H1 (cell line): ENCODE results near the gene KRT23. TPM values are rescaled to one million over a fixed set of nuclear protein-coding genes. Genes with fewer than 3 reads are reported as not detected.

ENCODE experiments used
- CTCF ChIA-PET: fragments of 300-600 bp; sonication (Branson Sonifier 250); formaldehyde crosslinking; loops from one replicate; lab custom pipeline; 2021; ENCODE audit not compliant: partially characterized antibody; lab: Charles Lee
- POLR2A ChIA-PET: fragments of 300-600 bp; sonication (Branson Sonifier 250); formaldehyde crosslinking; loops from one replicate; lab custom pipeline; 2021; ENCODE audit warnings: inconsistent platforms; ENCODE audit not compliant: partially characterized antibody; lab: Charles Lee
- DNase-seq, 2 experiments: peaks; one replicate each; pipeline versions ENCODE4 v3.0.0 to v3.0.0-alpha.2; 2010 to 2022; ENCODE audit warnings: low spot score in 2 of 2, low read depth in 1 of 2, mixed read lengths in 1 of 2
- FAIRE-seq: peaks from 2 replicates; lab custom pipeline; 2011; peaks lifted over from hg19 to GRCh38; lab: Jason Lieb, UNC
- H2AFZ ChIP-seq: 2 replicates; pipeline ENCODE4 v1.8.1; 2012; ENCODE audit warnings: low read length, inconsistent platforms
- H2AK5ac ChIP-seq: 2 replicates; pipeline ENCODE4 v1.6.1; 2013; ENCODE audit warnings: low read depth, low read length
- H2BK120ac ChIP-seq: replicated peaks from 2 replicates; pipeline ENCODE3; 2013; ENCODE audit warnings: low read depth, low read length, inconsistent platforms
- H2BK12ac ChIP-seq: 2 replicates; pipeline ENCODE4 v1.6.1; 2013; ENCODE audit warnings: low read depth, low read length
- H2BK15ac ChIP-seq: 2 replicates; pipeline ENCODE4 v1.6.1; 2013; ENCODE audit warnings: low read length
- H2BK20ac ChIP-seq: 2 replicates; pipeline ENCODE4 v1.6.1; 2013; ENCODE audit warnings: low read length
- H2BK5ac ChIP-seq: 2 replicates; pipeline ENCODE4 v1.6.1; 2013; ENCODE audit warnings: low read depth, low read length
- H3K14ac ChIP-seq: 2 replicates; pipeline ENCODE4 v1.6.1; 2013; ENCODE audit warnings: inconsistent platforms; ENCODE audit not compliant: insufficient read length
- H3K18ac ChIP-seq: 2 replicates; pipeline ENCODE4 v1.6.1; 2013; ENCODE audit warnings: low read length; ENCODE audit errors: extremely low read depth
- H3K23ac ChIP-seq: 2 replicates; pipeline ENCODE4 v1.6.1; 2013; ENCODE audit warnings: inconsistent platforms; ENCODE audit not compliant: insufficient read length
- H3K23me2 ChIP-seq: 2 replicates; pipeline ENCODE4 v1.6.1; 2013; ENCODE audit warnings: low read depth, low read length
- H3K27ac ChIP-seq: 2 replicates; pipeline ENCODE4 v1.6.1; 2011; ENCODE audit warnings: low read depth, low read length, inconsistent platforms
- H3K27me3 ChIP-seq, 4 experiments: replicated peaks in 1 of 4; 1 replicate in 1 of 4; 2 replicates in 3 of 4; pipeline versions ENCODE4 v1.6.1 to v1.8.1; 2011 to 2013; ENCODE audit warnings: low read length in 3 of 4, mild to moderate bottlenecking in 3 of 4, inconsistent platforms in 2 of 4, mixed read lengths in 2 of 4, moderate library complexity in 1 of 4; ENCODE audit not compliant: control insufficient read depth in 3 of 4, insufficient read depth in 3 of 4; ENCODE audit errors: extremely low read depth in 1 of 4
- H3K36me3 ChIP-seq, 4 experiments: 2 replicates each; pipeline versions ENCODE4 v1.6.1 to v1.8.1; 2011 to 2013; ENCODE audit warnings: mild to moderate bottlenecking in 4 of 4, low read length in 3 of 4, moderate library complexity in 2 of 4, control low read depth in 1 of 4, inconsistent platforms in 1 of 4; ENCODE audit not compliant: insufficient read depth in 4 of 4, control insufficient read depth in 2 of 4
- H3K4ac ChIP-seq: replicated peaks from 2 replicates; pipeline ENCODE3; 2013; ENCODE audit warnings: low read length, low read depth, mixed read lengths, inconsistent platforms; ENCODE audit not compliant: insufficient read length
- H3K4me1 ChIP-seq, 4 experiments: replicated peaks in 1 of 4; 1 replicate in 1 of 4; 2 replicates in 3 of 4; pipeline versions ENCODE4 v1.6.1 to v1.8.1; 2011 to 2013; ENCODE audit warnings: low read length in 3 of 4, inconsistent platforms in 2 of 4, mixed read lengths in 1 of 4; ENCODE audit not compliant: insufficient read depth in 4 of 4, control insufficient read depth in 3 of 4
- H3K4me2 ChIP-seq, 2 experiments: 2 replicates each; pipeline versions ENCODE4 v1.6.1 to v1.8.1; 2011 to 2013; ENCODE audit warnings: low read depth in 2 of 2, low read length in 2 of 2, control low read depth in 1 of 2, inconsistent platforms in 1 of 2, mild to moderate bottlenecking in 1 of 2; ENCODE audit not compliant: insufficient read depth in 1 of 2
- H3K4me3 ChIP-seq, 4 experiments: fragments of 200-600, 300-600 bp in 1 of 4; sonication (generic), shearing (Covaris generic), sonication (Bioruptor Twin) in 1 of 4; 2 replicates each; pipeline versions ENCODE4 v1.5.1 to v1.8.1; 2011 to 2016; ENCODE audit warnings: low read length in 4 of 4, low read depth in 3 of 4, control low read depth in 2 of 4, inconsistent platforms in 2 of 4, mild to moderate bottlenecking in 2 of 4, mixed read lengths in 1 of 4, moderate library complexity in 1 of 4; ENCODE audit not compliant: insufficient read depth in 2 of 4; ENCODE audit errors: extremely low read depth in 1 of 4
- H3K56ac ChIP-seq: replicated peaks from 2 replicates; pipeline ENCODE3; 2013; ENCODE audit warnings: low read depth, mild to moderate bottlenecking, mixed read lengths, low read length, inconsistent platforms; ENCODE audit not compliant: insufficient read length
- H3K79me1 ChIP-seq: 2 replicates; pipeline ENCODE4 v1.6.1; 2013; ENCODE audit warnings: low read depth, low read length, control low read depth
- H3K79me2 ChIP-seq, 2 experiments: 2 replicates each; pipeline versions ENCODE4 v1.6.1 to v1.8.1; 2012 to 2013; ENCODE audit warnings: low read length in 2 of 2, mild to moderate bottlenecking in 2 of 2, inconsistent platforms in 1 of 2; ENCODE audit not compliant: insufficient read depth in 2 of 2, control insufficient read depth in 1 of 2
- H3K9ac ChIP-seq, 4 experiments: replicated peaks in 1 of 4; 1 replicate in 1 of 4; 2 replicates in 3 of 4; pipeline versions ENCODE4 v1.6.1 to v1.8.1; 2011 to 2013; ENCODE audit warnings: low read depth in 3 of 4, low read length in 3 of 4, control low read depth in 2 of 4, mild to moderate bottlenecking in 2 of 4, moderate library complexity in 2 of 4, inconsistent platforms in 1 of 4; ENCODE audit errors: extremely low read depth in 1 of 4
- H3K9me3 ChIP-seq, 2 experiments: 2 replicates each; pipeline versions ENCODE4 v1.6.1 to v1.8.1; 2012 to 2013; ENCODE audit warnings: mild to moderate bottlenecking in 2 of 2, moderate library complexity in 2 of 2, control low read depth in 1 of 2, inconsistent platforms in 1 of 2, low read depth in 1 of 2, low read length in 1 of 2, mixed read lengths in 1 of 2; ENCODE audit not compliant: insufficient read depth in 2 of 2
- H4K20me1 ChIP-seq, 2 experiments: replicated peaks in 1 of 2; 2 replicates each; pipeline versions ENCODE3 to v1.8.1; 2011 to 2013; ENCODE audit warnings: inconsistent platforms in 2 of 2, low read length in 2 of 2, mild to moderate bottlenecking in 1 of 2; ENCODE audit not compliant: insufficient read depth in 2 of 2, control insufficient read depth in 1 of 2
- H4K5ac ChIP-seq: 2 replicates; pipeline ENCODE4 v1.6.1; 2013; ENCODE audit warnings: low read length, low read depth, mixed read lengths, inconsistent platforms; ENCODE audit not compliant: insufficient read length
- H4K8ac ChIP-seq: 2 replicates; pipeline ENCODE4 v1.8.0; 2013; ENCODE audit warnings: mild to moderate bottlenecking, moderate library complexity, low read length, inconsistent platforms; ENCODE audit not compliant: insufficient read depth; ENCODE audit errors: extremely low read depth
- H4K91ac ChIP-seq: replicated peaks from 2 replicates; pipeline ENCODE3; 2013; ENCODE audit warnings: low read length, mixed read lengths, inconsistent platforms; ENCODE audit not compliant: insufficient read length
- GTF2F1 ChIP-seq: IDR thresholded peaks from 2 replicates; pipeline ENCODE4 v1.6.1; 2012; ENCODE audit warnings: low read depth, low read length, improper control_type of control experiment, borderline replicate concordance
- POU5F1 ChIP-seq: IDR thresholded peaks from 2 replicates; pipeline ENCODE4 v1.6.1; 2011; ENCODE audit warnings: low read depth, mild to moderate bottlenecking, low read length, moderate library complexity
- RBBP5 ChIP-seq: IDR thresholded peaks from 2 replicates; pipeline ENCODE4 v1.7.1; 2012; ENCODE audit warnings: low read depth, mild to moderate bottlenecking, inconsistent platforms, low read length, moderate library complexity, borderline replicate concordance
- RXRA ChIP-seq: IDR thresholded peaks from 2 replicates; pipeline ENCODE4 v1.6.1; 2011; ENCODE audit warnings: low read depth, mild to moderate bottlenecking, low read length, moderate library complexity; ENCODE audit not compliant: insufficient read depth
- SP4 ChIP-seq: IDR thresholded peaks from 2 replicates; pipeline ENCODE4 v1.6.1; 2012; ENCODE audit warnings: low read length, inconsistent platforms
- WGBS, 2 experiments: shearing (Covaris generic) in 1 of 2; methylation state at CpG; one replicate each; pipeline versions ENCODE4 v1.1.6 to v1.1.7; 2013 to 2015; ENCODE audit warnings: low lambda C conversion rate in 2 of 2, mixed read lengths in 2 of 2, inconsistent platforms in 1 of 2, low coverage in 1 of 2, missing lambda C conversion rate in 1 of 2; ENCODE audit not compliant: insufficient replicate concordance in 2 of 2, insufficient coverage in 1 of 2, insufficient read length in 1 of 2; ENCODE audit errors: extremely low coverage in 1 of 2, missing lambda C conversion rate in 1 of 2; 5-methylcytosine and 5-hydroxymethylcytosine counted together
- polyA plus RNA-seq, 7 experiments: library from polyadenylated mRNA; depleted of rRNA in 3 of 7; stranded (reverse) in 5 of 7; unstranded in 2 of 7; fragments of >200 nt in 5 of 7; fragments of 200-250 nt in 2 of 7; gene quantifications; 1 replicate in 5 of 7; 2 replicates in 1 of 7; 4 replicates in 1 of 7; pipeline versions ENCODE4 v1.2.1 to v1.2.3, GENCODE V29; 2011 to 2013; ENCODE audit warnings: missing spikeins in 2 of 7, mixed read lengths in 2 of 7
- total RNA-seq: library from RNA; stranded (reverse); fragmentation: NEBNext Ultra II Directional; extraction: Animal tissue kit (Norgen Biotek cat#: 25700); gene quantifications from 2 replicates; pipeline ENCODE4 v1.2.1, GENCODE V29; 2021

Gene KRT23
- total and polyA plus RNA-seq, 2 of the 8 experiments (the other 6 are each of a cell fraction or from before 2014, with no cell fraction given): not detected

DNA sequence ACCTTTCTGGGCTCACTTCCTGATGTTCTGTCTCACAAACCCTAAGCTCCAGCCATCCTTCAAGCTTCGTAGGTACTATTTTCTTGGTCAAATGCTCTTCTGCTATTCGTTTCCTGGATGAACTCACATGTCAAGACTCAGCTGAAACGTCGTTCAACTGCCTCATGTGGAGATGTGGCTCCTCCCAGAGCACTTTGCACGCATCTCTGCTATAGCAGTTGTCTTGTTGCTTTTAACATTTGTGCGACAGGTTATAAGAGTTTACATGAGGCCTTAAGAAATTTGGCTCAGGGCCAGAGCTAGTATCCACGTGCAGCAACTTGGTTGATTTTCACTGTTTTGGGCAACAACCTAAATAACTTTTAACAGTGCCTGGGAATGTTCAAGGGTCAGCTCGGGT, 49.5 kb upstream of the KRT23 start:
- no peak overlapping the region for H2AFZ ChIP-seq
- TF ChIP-seq POU5F1 (no peak), RXRA (no peak), RBBP5 (no peak), SP4 (no peak), GTF2F1 (no peak)
- no peak overlapping the region for H2BK15ac ChIP-seq
- H3K79me2 ChIP-seq: no peaks in the 10 kb centered on the region
- no peak overlapping the region for H3K9ac ChIP-seq
- H2BK5ac ChIP-seq: no peak overlapping the region
- no peak overlapping the region for H2BK20ac ChIP-seq
- H3K4ac ChIP-seq: no peak overlapping the region
- H4K5ac ChIP-seq: no peak overlapping the region
- no peak overlapping the region for H2BK12ac ChIP-seq
- no peak overlapping the region for H3K56ac ChIP-seq
- no peak overlapping the region for H3K23ac ChIP-seq
- no peaks in the 10 kb centered on the region for H3K23me2 ChIP-seq
- no peaks in the 10 kb centered on the region for H4K20me1 ChIP-seq
- H3K27ac ChIP-seq: no peak overlapping the region
- ChIA-PET CTCF (interaction anchor here (2.7 kb wide), 1 partner anchor 24 kb away, joined by 5 read pairs; no protein-coding TSS in a partner anchor), POLR2A (interaction anchor here (0.9 kb wide), 1 partner anchor 11 kb away, joined by 4 read pairs; no protein-coding TSS in a partner anchor)
- H3K9me3 ChIP-seq: no peaks in the 10 kb centered on the region; a peak in 1 of 4 replicates
- DNase-seq (no peak), FAIRE-seq (no peak)
- no peak overlapping the region for H2BK120ac ChIP-seq
- no peak overlapping the region for H4K8ac ChIP-seq
- no peaks in the 10 kb centered on the region for H3K79me1 ChIP-seq
- H4K91ac ChIP-seq: no peak overlapping the region
- H3K36me3 ChIP-seq: no peaks in the 10 kb centered on the region
- WGBS, 2 experiments: 89% methylated on average over 8 of the region's 8 CpGs; no CpG with 5 or more reads in 1 of the 2 experiments
- H3K14ac ChIP-seq: no peak overlapping the region
- no peak overlapping the region for H3K4me3 ChIP-seq
- H3K27me3 ChIP-seq: peaks cover 0 to 1% (median 0%) of the 10 kb centered on the region in 4 experiments; a peak in 1 of 7 replicates
- H3K4me2 ChIP-seq: no peak overlapping the region
- H3K18ac ChIP-seq: no peak overlapping the region
- no peak overlapping the region for H2AK5ac ChIP-seq
- H3K4me1 ChIP-seq: no peaks in the 10 kb centered on the region
